ENCODE measurements around the gene PDE5A.

The PDE5A gene

DNA sequence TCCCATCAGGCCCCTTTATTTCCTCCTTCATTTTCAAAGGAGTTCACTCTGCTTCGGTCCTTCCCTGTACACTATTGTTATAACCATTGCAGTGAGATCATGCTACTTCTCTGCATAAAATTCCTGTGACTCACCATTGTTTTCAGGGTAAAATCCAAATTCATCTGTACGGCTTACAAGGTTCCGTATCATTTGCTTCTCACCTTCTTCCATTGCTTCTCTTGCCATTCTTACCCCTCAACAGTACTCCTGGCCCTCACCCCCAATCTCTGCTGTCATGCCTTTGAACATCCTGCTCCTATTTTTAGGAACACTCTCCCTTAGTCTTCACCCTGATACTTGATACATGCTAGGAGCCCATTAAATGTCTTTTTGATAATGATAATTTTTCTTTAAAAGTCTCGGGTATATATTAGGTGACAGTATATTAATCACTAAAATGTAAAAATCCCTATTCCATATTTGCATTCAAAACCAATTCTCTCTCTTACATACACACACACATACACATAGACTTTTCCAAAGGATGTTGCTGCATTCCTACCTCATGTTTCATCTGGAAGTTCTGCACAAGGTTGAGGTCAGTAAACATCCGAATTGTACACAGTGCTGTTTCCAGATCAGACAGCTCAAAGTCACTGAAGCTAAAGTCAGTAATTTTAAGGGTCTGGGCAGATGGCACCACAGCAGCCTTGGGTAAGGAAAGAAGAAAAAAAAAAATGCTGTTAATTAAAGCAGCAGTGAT lies 103.4 kb downstream of the PDE5A start:
- no peak for DNase-seq (ENCODE audit: low read depth in 2 of 3, low spot score in 1 of 3)

DNA sequence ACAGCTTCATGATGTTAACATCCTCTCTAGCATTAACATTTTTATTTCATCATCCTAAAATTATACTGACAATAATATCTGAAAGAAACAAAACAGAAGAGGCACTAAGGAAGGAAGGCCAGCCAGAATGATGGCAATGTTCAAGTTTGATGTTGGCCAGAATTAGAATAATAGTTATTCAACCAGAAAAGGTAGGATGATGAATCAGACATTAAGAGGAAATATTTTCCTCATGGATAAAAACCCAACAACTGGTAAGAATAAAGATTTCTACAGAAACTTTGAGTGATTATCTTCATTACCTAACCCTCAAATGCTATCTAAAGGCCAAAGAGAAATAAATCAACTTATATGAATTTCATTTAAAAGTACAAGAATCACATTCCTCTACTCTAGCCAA lies 105.2 kb downstream of the PDE5A start:
- no peak for DNase-seq (ENCODE audit: low read depth in 2 of 3, low spot score in 1 of 3)

DNA sequence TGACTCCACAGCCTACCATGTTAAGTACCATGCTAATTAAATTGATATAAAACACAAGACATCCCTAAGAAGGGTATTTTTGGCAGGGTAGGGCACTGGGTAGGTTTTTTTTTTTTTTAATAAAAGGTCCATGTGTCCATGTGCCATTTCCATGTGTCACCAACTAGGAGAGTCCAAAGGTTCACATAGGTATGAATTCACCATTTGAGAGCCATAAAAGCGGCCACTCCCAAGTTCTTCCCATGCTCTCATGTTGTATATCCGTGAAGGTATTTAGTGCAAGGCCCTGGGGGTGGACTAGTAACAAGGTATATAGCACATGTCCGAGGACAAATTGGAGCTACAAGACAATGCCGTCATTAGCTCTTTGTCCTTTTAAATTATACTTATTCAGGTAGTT lies 107.3 kb downstream of the PDE5A start:
- DNase-seq (ENCODE audit: low read depth in 2 of 3, low spot score in 1 of 3) = no peak

DNA sequence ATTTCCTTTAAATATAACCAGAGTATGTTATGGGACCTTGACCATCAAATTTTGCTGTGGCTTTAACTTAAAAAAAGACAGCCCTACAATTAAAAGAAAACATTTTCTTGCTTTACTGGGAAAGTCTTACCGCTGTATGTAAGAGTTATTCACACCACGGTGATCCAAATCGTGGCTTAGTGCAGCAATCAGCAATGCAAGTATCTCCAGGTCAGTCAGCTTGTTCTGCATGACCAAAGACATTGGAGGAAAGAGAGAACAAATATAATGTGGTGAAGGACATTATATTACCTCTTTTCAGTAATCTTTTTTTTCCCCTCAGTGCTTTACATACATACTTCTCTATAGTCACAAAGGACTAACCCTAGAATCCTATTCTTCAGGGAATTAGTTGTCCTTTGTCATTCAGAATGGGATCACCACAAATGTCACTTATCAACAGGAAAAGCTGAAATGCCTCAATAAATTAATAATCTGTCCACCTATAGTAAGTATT lies 109.6 kb downstream of the PDE5A start:
- DNase-seq (ENCODE audit: low read depth in 2 of 3, low spot score in 1 of 3) = no peak

DNA sequence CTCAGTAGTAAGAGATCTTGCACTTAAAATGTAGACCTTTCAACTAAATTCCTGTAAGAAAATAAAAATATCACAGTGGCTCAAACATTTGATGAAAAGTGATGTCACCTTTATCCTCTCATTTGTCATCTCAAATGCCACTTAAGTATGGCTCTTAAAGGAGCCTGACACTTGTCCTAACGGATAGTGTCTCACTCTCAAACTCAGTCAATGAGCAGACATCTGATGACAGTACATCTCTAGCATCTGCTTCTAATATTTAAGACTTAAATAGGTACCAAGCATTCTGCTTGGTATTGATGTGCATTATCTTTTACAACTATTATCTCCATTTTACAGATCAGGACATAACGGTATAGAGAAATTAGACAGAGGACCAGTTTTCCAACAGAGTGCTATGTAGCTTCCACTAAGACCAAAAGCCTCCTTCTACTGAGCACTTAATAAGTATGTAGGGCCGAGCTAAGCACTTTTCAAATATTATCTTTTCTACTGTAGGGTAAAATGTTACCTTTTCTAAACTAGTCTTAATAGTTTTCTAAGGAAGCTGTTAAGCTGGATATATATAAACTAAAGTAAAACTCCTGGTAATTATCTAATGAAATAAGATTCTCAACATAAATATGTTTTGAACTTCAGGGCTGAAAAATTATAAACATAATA lies 110.2 kb downstream of the PDE5A start:
- no peak for DNase-seq (ENCODE audit: low read depth in 2 of 3, low spot score in 1 of 3)

DNA sequence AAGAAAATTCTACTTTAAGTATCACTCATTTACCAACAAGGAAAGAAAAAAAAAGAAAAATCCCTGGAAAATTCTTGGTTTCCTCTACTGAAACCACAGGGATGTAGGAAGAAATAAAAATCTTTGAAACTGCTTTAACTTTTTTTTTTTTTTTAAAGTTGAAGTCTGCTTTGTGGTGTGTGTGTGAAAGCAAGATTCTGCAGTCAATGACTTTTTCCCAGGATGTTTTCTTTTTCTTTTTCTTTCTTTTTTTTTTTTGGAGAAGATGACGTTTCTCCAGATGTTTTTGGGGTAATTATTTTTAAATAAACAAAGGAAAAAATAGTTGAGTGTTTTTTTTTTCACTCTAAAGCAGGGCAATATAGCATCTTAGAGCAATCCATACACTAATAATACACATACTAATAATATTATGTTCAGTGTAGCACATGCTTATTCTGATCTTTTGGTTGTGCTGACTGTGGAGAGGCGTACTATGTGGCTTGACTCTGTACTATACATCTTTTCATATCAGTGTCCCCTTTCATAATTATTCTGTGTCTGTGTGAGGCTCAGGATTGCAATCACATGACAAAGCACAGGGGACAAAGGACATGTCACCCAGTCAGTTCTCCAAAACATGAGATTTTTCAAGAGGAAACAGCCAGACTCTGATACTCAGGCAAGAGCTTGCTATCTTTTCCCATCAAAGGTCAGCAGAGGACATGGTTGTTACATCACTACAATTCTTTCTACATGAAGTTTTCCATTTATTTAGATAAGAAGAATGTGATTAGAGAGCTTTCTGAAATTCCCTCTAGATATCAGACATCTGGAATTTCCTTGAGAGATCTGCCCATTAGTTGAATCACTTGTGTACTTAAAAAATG lies 111.0 kb downstream of the PDE5A start:
- no peak for DNase-seq (ENCODE audit: low read depth in 2 of 3, low spot score in 1 of 3)

DNA sequence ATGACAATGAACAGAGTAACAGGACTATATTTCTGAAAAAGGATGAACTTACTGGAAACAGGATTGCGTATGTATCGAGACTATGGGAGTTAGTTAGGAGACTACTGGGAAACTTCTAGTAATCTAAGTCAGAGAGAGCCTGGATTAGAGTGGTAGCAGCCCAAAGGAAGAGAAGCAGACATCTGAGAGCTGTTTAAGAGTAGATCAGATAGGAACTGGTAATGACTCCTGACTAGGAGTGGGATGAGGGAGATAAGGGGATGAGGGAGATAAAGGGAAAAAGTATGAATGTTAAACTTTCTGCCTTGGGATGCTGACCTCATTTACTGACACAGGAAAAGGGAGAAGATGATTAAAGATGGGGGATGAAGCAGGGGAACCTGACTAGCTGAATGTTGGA lies 116.2 kb downstream of the PDE5A start:
- no peak for DNase-seq (ENCODE audit: low read depth in 2 of 3, low spot score in 1 of 3)

DNA sequence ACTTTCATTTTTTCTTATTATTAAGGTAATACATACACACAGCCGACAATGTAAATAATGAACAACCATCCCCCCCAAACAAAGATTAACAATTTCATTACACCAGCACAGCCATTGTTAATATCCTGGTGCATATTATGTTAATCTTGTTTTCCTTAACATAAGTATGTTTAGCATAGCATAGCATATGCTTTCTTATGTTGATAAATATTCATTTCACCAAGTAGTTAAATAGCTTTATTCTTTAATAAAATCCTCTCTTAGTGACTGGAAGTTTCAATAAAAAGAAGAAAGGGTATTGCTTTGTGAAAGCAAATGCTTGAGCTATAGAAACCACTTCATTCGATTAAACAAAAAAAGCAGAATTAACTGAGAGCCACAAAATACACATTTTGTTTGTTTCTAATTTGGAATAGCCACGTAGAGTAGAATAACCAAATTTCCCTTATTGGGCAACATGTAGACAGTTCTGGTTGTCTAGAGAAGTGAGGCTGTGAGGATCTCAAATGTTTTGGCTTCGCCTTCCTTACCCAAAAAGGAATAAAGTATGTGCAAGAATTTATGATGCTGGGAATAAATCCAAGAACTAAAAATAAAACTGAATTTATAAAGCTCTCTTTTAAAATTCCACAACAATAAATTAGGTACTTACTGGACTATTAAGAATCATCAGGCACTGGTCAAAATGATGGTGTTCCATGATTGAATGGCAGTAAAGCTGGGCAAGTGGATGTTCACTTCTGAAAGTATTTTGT lies 118.0 kb downstream of the PDE5A start:
- DNase-seq (ENCODE audit: low read depth in 2 of 3, low spot score in 1 of 3) = no peak

DNA sequence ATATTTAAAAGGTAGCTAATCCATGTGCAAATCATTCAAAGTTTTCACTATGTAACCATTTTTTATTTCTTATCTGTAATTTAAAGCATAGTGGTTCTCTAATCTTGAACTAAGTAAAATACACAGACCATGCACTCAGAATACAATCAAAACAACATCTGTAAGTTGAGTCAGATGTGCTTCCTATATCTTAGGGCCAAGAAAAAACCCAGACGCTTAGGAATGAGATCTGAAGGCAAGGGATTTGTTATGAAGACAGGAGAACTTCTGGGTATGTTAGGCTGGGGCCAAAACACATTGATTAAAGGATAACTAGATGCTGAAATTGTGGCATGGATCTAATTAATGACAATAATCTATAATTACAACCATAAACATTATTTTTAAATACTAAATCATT lies 120.3 kb downstream of the PDE5A start:
- no peak for DNase-seq (ENCODE audit: low read depth in 2 of 3, low spot score in 1 of 3)

DNA sequence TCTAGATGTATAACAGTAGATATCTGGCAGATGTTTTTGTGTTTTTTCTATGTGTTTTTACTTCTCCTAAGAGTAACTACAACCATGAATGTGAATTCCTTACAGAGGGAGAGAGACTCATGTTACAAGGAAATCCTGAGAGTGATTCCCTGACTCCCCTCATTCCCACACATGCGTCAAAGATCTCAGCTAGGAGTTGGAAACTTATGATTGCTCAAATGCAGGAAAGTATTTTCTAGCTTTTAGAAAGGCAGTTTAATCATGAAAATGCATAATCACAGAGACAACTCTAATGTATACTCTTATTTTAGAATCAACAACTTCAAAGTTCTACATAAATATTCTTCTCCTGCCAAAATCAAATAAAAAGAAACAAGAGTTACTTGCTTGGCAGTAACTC lies 121.8 kb downstream of the PDE5A start:
- DNase-seq (ENCODE audit: low read depth in 2 of 3, low spot score in 1 of 3) = no peak

DNA sequence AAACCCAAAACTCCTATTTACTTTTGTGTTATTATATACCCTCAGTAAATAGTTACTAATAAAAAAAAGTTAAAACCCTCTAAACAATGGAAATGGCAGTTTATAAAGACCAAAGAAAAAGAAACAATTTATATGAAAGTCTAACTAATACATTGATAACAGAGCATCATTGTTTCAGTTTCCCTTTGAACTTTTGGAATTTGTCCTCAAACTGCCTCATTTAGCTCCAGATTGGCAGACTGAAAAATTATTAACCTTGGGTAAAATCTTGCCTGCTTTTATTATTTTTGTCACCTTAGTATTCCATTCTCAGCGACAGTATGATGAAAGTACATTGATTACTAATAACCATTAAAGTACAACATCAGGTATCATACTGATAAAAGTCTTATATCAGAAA lies 124.0 kb downstream of the PDE5A start:
- DNase-seq (ENCODE audit: low read depth in 2 of 3, low spot score in 1 of 3) = no peak

DNA sequence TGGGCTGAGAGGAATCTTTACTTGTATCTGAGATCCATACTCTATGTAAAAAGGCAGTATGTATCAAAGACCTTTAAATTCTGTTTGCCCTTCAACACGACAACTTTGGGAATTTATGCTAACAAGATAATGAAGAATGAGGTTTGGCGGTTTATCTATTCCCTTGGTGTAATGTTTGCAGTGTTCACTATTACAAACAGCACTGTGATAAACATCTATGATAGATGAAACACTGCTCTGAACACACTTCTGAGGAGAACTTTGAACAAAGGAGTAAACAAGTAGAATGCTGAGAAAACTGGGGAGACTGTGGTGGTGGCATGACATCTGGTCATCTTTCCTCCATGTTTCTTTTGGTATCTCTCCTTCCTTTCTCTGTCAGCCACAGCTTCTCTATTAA lies 126.9 kb downstream of the PDE5A start:
- no peak for DNase-seq (ENCODE audit: low read depth in 2 of 3, low spot score in 1 of 3)

DNA sequence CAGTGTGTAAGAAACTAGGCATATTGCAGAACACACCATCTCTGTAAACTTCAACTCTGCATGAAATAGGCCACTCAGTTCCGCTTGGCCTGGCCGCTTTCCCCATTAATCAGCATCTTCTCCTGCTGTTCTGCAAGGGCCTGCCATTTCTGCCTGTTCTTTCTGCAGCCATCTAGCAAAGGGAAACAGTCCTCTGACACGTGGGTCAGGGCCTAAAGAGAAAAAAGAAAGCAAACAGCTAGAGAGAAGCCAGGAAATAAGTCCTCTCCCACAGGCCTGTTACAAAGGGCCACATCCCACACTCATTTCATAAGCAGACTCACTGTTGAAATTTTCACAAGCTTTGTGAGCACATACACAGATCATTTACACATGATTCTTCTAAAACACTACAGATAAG lies 130.1 kb downstream of the PDE5A start:
- no peak for DNase-seq (ENCODE audit: low read depth in 2 of 3, low spot score in 1 of 3)

DNA sequence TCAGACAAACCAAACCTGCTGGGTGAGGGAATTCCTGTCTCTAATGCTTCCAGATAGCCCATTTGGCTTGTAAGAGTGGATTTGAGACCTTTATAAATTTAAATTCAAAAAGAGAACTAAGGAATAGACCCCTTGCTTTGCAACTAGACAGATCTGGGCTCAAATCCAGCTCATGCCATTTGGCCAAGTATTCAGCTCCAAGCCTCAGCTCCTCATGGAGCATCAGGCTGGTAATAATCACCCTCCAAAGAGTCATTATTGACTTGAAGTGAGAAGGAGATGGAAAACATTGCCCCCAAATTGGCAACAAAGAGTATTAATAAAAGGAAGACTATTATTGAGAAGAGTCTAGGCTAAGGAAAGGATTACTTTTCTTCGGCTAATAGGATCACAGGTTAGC lies 134.7 kb downstream of the PDE5A start:
- DNase-seq (ENCODE audit: low read depth in 2 of 3, low spot score in 1 of 3) = no peak

DNA sequence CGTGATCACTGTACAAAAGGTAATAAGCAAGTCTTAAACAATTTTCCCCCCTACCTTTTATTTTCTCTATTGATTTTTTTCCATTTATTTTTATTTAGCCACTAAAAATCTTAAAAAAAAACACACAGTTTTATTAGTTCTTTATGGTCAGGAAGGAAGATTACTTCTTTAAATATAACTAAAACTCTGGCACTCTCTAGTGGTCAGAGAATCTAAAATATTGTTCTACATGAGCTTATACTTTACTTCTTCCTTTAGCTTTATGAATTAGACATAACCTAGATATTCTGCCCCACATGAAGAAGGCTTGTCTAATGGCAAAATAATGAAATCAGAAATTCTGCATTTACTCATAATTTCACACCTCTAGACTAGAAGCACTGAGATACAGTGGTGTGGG lies 135.2 kb downstream of the PDE5A start:
- DNase-seq (ENCODE audit: low read depth in 2 of 3, low spot score in 1 of 3) = no peak

DNA sequence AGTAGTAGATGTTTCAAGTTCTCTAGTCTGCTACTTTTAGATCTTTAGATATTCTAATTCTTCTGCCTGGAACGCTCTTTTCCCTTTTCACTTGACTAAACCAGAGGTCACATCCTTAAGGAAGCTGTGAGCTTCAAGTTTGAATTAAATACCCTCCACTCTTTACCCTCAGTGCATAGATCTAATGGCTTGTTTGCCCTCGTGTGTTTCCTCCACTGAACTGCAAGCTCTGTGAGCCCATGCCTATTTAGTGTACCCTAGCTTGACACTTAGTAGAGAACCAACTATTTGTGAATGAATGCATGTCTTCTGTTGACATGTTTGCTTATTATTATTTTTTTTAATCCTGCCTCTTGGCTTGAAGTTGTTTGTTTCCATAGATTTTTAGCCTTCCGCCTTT lies 138.3 kb downstream of the PDE5A start:
- DNase-seq (ENCODE audit: low read depth in 2 of 3, low spot score in 1 of 3) = no peak

DNA sequence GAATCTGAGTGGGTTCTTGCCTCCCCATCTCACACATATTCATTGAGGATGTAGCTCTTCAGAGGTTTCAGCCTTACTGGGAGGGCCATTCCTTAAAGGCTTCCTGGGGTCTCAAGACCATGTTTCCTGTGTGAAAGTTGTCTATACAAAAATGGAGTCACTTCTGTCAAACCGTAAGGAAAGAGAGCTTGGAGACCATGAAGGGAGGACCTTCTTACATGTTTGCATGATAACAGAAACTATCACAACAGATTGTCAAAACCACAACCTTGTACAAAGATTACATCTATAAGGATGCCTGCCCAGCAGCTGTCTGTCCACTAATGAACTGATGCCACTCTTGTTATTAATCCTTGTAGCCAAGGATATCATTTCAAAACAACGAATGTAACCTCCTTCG lies 139.3 kb downstream of the PDE5A start:
- no peak for DNase-seq (ENCODE audit: low read depth in 2 of 3, low spot score in 1 of 3)

DNA sequence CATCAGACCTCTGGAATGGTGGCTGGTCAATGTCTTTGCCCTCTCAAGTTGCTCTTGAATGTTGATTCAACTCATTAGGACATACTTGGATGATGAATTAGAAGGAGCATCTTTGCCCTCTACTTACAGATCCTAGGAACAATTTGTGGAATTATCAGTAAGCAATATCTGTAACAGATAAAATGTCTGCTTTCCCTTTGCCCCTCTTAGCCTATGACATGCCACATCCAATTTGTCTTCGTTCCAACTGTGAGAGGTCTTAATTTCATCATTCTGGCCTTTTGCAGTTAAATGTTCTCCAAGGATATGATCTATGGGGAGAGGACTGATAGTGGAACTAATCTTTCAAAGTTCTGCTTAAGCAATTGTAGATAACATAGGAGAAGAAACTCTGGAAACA lies 148.3 kb downstream of the PDE5A start:
- no peak for DNase-seq (ENCODE audit: low read depth in 2 of 3, low spot score in 1 of 3)

DNA sequence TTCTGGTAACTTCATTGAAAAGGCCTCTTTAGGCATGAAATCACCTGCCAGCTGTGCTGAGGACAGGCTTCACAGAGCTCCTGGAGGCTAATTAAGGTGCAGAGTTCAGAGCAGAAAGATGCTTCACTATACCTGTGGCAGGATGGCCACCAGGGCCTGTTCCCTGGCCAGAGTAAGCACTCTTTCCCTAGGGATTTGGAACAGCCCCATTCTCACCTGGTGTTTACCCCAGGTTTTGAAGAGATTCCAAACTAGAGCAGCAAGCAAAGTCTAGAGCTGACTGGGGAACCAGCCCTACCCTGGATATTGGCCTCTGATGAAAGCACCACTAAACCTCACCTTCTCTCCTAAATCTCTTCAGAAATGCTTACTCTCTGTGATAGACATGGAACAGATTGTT lies 148.8 kb downstream of the PDE5A start:
- DNase-seq (ENCODE audit: low read depth in 2 of 3, low spot score in 1 of 3) = no peak

DNA sequence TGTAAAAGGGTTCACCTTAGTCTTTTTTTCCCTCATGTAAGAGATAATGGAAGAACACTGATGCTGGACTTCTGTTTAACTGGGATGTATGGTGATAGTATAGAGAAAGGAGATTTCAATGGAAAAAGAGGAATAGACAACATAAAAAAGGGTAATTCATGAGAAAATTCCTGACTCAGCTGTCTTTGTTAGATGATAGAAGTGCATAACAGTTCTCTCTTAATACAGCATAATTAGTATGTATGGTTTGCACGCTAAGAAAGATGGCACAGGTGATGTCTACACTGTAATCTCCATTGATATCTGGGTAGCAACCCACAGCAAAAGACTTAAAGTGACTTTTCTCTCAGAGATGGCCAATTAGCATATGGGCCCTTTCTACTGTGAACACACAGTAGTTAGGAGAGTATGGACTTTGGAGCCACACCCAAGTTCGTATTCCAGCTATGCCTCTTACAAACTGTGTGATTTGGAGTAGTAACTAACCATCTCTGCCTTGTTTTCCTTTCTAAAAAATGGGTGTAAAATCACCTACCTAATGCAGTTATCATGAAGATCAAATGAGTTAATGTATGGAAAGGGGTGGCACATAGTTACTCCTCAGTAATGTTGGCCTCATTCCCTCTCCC lies 149.3 kb downstream of the PDE5A start:
- no peak for DNase-seq (ENCODE audit: low read depth in 2 of 3, low spot score in 1 of 3)

Measured in stimulated activated CD4-positive, alpha-beta T cell treated with anti-CD3 and anti-CD28 coated beads, Interleukin-12 subunit alpha, Interleukin-12 subunit beta, amount 100 ng/mL, for 48 hours (primary cell).